H1 (cell line): ENCODE measurements around the gene CTNNA3. TPM values are rescaled to one million over a fixed set of nuclear protein-coding genes. Genes with fewer than 3 reads are reported as not detected.

Experiments
- CTCF ChIA-PET: fragments of 300-600 bp; sonication (Branson Sonifier 250); formaldehyde crosslinking; loops from one replicate; lab custom pipeline; 2021; ENCODE audit not compliant: partially characterized antibody; lab: Charles Lee
- POLR2A ChIA-PET: fragments of 300-600 bp; sonication (Branson Sonifier 250); formaldehyde crosslinking; loops from one replicate; lab custom pipeline; 2021; ENCODE audit warnings: inconsistent platforms; ENCODE audit not compliant: partially characterized antibody; lab: Charles Lee
- DNase-seq, 2 experiments: peaks; one replicate each; pipeline versions ENCODE4 v3.0.0 to v3.0.0-alpha.2; 2010 to 2022; ENCODE audit warnings: low spot score in 2 of 2, low read depth in 1 of 2, mixed read lengths in 1 of 2
- FAIRE-seq: peaks from 2 replicates; lab custom pipeline; 2011; peaks lifted over from hg19 to GRCh38; lab: Jason Lieb, UNC
- H2AFZ ChIP-seq: 2 replicates; pipeline ENCODE4 v1.8.1; 2012; ENCODE audit warnings: low read length, inconsistent platforms
- H2AK5ac ChIP-seq: 2 replicates; pipeline ENCODE4 v1.6.1; 2013; ENCODE audit warnings: low read depth, low read length
- H2BK120ac ChIP-seq: replicated peaks from 2 replicates; pipeline ENCODE3; 2013; ENCODE audit warnings: low read depth, low read length, inconsistent platforms
- H2BK12ac ChIP-seq: 2 replicates; pipeline ENCODE4 v1.6.1; 2013; ENCODE audit warnings: low read depth, low read length
- H2BK15ac ChIP-seq: 2 replicates; pipeline ENCODE4 v1.6.1; 2013; ENCODE audit warnings: low read length
- H2BK20ac ChIP-seq: 2 replicates; pipeline ENCODE4 v1.6.1; 2013; ENCODE audit warnings: low read length
- H2BK5ac ChIP-seq: 2 replicates; pipeline ENCODE4 v1.6.1; 2013; ENCODE audit warnings: low read depth, low read length
- H3K14ac ChIP-seq: 2 replicates; pipeline ENCODE4 v1.6.1; 2013; ENCODE audit warnings: inconsistent platforms; ENCODE audit not compliant: insufficient read length
- H3K18ac ChIP-seq: 2 replicates; pipeline ENCODE4 v1.6.1; 2013; ENCODE audit warnings: low read length; ENCODE audit errors: extremely low read depth
- H3K23ac ChIP-seq: 2 replicates; pipeline ENCODE4 v1.6.1; 2013; ENCODE audit warnings: inconsistent platforms; ENCODE audit not compliant: insufficient read length
- H3K23me2 ChIP-seq: 2 replicates; pipeline ENCODE4 v1.6.1; 2013; ENCODE audit warnings: low read depth, low read length
- H3K27ac ChIP-seq: 2 replicates; pipeline ENCODE4 v1.6.1; 2011; ENCODE audit warnings: low read depth, low read length, inconsistent platforms
- H3K27me3 ChIP-seq, 4 experiments: replicated peaks in 1 of 4; 1 replicate in 1 of 4; 2 replicates in 3 of 4; pipeline versions ENCODE4 v1.6.1 to v1.8.1; 2011 to 2013; ENCODE audit warnings: low read length in 3 of 4, mild to moderate bottlenecking in 3 of 4, inconsistent platforms in 2 of 4, mixed read lengths in 2 of 4, moderate library complexity in 1 of 4; ENCODE audit not compliant: control insufficient read depth in 3 of 4, insufficient read depth in 3 of 4; ENCODE audit errors: extremely low read depth in 1 of 4
- H3K36me3 ChIP-seq, 4 experiments: 2 replicates each; pipeline versions ENCODE4 v1.6.1 to v1.8.1; 2011 to 2013; ENCODE audit warnings: mild to moderate bottlenecking in 4 of 4, low read length in 3 of 4, moderate library complexity in 2 of 4, control low read depth in 1 of 4, inconsistent platforms in 1 of 4; ENCODE audit not compliant: insufficient read depth in 4 of 4, control insufficient read depth in 2 of 4
- H3K4ac ChIP-seq: replicated peaks from 2 replicates; pipeline ENCODE3; 2013; ENCODE audit warnings: low read length, low read depth, mixed read lengths, inconsistent platforms; ENCODE audit not compliant: insufficient read length
- H3K4me1 ChIP-seq, 4 experiments: replicated peaks in 1 of 4; 1 replicate in 1 of 4; 2 replicates in 3 of 4; pipeline versions ENCODE4 v1.6.1 to v1.8.1; 2011 to 2013; ENCODE audit warnings: low read length in 3 of 4, inconsistent platforms in 2 of 4, mixed read lengths in 1 of 4; ENCODE audit not compliant: insufficient read depth in 4 of 4, control insufficient read depth in 3 of 4
- H3K4me2 ChIP-seq, 2 experiments: 2 replicates each; pipeline versions ENCODE4 v1.6.1 to v1.8.1; 2011 to 2013; ENCODE audit warnings: low read depth in 2 of 2, low read length in 2 of 2, control low read depth in 1 of 2, inconsistent platforms in 1 of 2, mild to moderate bottlenecking in 1 of 2; ENCODE audit not compliant: insufficient read depth in 1 of 2
- H3K4me3 ChIP-seq, 4 experiments: fragments of 200-600, 300-600 bp in 1 of 4; sonication (generic), shearing (Covaris generic), sonication (Bioruptor Twin) in 1 of 4; 2 replicates each; pipeline versions ENCODE4 v1.5.1 to v1.8.1; 2011 to 2016; ENCODE audit warnings: low read length in 4 of 4, low read depth in 3 of 4, control low read depth in 2 of 4, inconsistent platforms in 2 of 4, mild to moderate bottlenecking in 2 of 4, mixed read lengths in 1 of 4, moderate library complexity in 1 of 4; ENCODE audit not compliant: insufficient read depth in 2 of 4; ENCODE audit errors: extremely low read depth in 1 of 4
- H3K56ac ChIP-seq: replicated peaks from 2 replicates; pipeline ENCODE3; 2013; ENCODE audit warnings: low read depth, mild to moderate bottlenecking, mixed read lengths, low read length, inconsistent platforms; ENCODE audit not compliant: insufficient read length
- H3K79me1 ChIP-seq: 2 replicates; pipeline ENCODE4 v1.6.1; 2013; ENCODE audit warnings: low read depth, low read length, control low read depth
- H3K79me2 ChIP-seq, 2 experiments: 2 replicates each; pipeline versions ENCODE4 v1.6.1 to v1.8.1; 2012 to 2013; ENCODE audit warnings: low read length in 2 of 2, mild to moderate bottlenecking in 2 of 2, inconsistent platforms in 1 of 2; ENCODE audit not compliant: insufficient read depth in 2 of 2, control insufficient read depth in 1 of 2
- H3K9ac ChIP-seq, 4 experiments: replicated peaks in 1 of 4; 1 replicate in 1 of 4; 2 replicates in 3 of 4; pipeline versions ENCODE4 v1.6.1 to v1.8.1; 2011 to 2013; ENCODE audit warnings: low read depth in 3 of 4, low read length in 3 of 4, control low read depth in 2 of 4, mild to moderate bottlenecking in 2 of 4, moderate library complexity in 2 of 4, inconsistent platforms in 1 of 4; ENCODE audit errors: extremely low read depth in 1 of 4
- H3K9me3 ChIP-seq, 2 experiments: 2 replicates each; pipeline versions ENCODE4 v1.6.1 to v1.8.1; 2012 to 2013; ENCODE audit warnings: mild to moderate bottlenecking in 2 of 2, moderate library complexity in 2 of 2, control low read depth in 1 of 2, inconsistent platforms in 1 of 2, low read depth in 1 of 2, low read length in 1 of 2, mixed read lengths in 1 of 2; ENCODE audit not compliant: insufficient read depth in 2 of 2
- H4K20me1 ChIP-seq, 2 experiments: replicated peaks in 1 of 2; 2 replicates each; pipeline versions ENCODE3 to v1.8.1; 2011 to 2013; ENCODE audit warnings: inconsistent platforms in 2 of 2, low read length in 2 of 2, mild to moderate bottlenecking in 1 of 2; ENCODE audit not compliant: insufficient read depth in 2 of 2, control insufficient read depth in 1 of 2
- H4K5ac ChIP-seq: 2 replicates; pipeline ENCODE4 v1.6.1; 2013; ENCODE audit warnings: low read length, low read depth, mixed read lengths, inconsistent platforms; ENCODE audit not compliant: insufficient read length
- H4K8ac ChIP-seq: 2 replicates; pipeline ENCODE4 v1.8.0; 2013; ENCODE audit warnings: mild to moderate bottlenecking, moderate library complexity, low read length, inconsistent platforms; ENCODE audit not compliant: insufficient read depth; ENCODE audit errors: extremely low read depth
- H4K91ac ChIP-seq: replicated peaks from 2 replicates; pipeline ENCODE3; 2013; ENCODE audit warnings: low read length, mixed read lengths, inconsistent platforms; ENCODE audit not compliant: insufficient read length
- BACH1 ChIP-seq: IDR thresholded peaks from 2 replicates; pipeline ENCODE4 v1.6.1; 2012; ENCODE audit warnings: low read length, improper control_type of control experiment
- GTF2F1 ChIP-seq: IDR thresholded peaks from 2 replicates; pipeline ENCODE4 v1.6.1; 2012; ENCODE audit warnings: low read depth, low read length, improper control_type of control experiment, borderline replicate concordance
- HDAC6 ChIP-seq: IDR thresholded peaks from one replicate; pipeline ENCODE4 v1.7.1; 2012; ENCODE audit warnings: low read depth, mild to moderate bottlenecking, inconsistent platforms, low read length, moderate library complexity
- JUN ChIP-seq: IDR thresholded peaks from 2 replicates; pipeline ENCODE4 v1.6.1; 2011; ENCODE audit warnings: low read depth, mild to moderate bottlenecking, improper control_type of control experiment, low read length
- MAFK ChIP-seq: IDR thresholded peaks from 2 replicates; pipeline ENCODE4 v1.6.1; 2012; ENCODE audit warnings: low read depth, mild to moderate bottlenecking, improper control_type of control experiment, low read length
- RFX5 ChIP-seq: IDR thresholded peaks from 2 replicates; pipeline ENCODE4 v1.6.1; 2011; ENCODE audit warnings: low read depth, low read length, improper control_type of control experiment, borderline replicate concordance
- polyA plus RNA-seq, 7 experiments: library from polyadenylated mRNA; depleted of rRNA in 3 of 7; stranded (reverse) in 5 of 7; unstranded in 2 of 7; fragments of >200 nt in 5 of 7; fragments of 200-250 nt in 2 of 7; gene quantifications; 1 replicate in 5 of 7; 2 replicates in 1 of 7; 4 replicates in 1 of 7; pipeline versions ENCODE4 v1.2.1 to v1.2.3, GENCODE V29; 2011 to 2013; ENCODE audit warnings: missing spikeins in 2 of 7, mixed read lengths in 2 of 7
- total RNA-seq: library from RNA; stranded (reverse); fragmentation: NEBNext Ultra II Directional; extraction: Animal tissue kit (Norgen Biotek cat#: 25700); gene quantifications from 2 replicates; pipeline ENCODE4 v1.2.1, GENCODE V29; 2021
- TF ChIP-seq, protein P1 (sequence below), 3 experiments: IDR thresholded peaks; 1 replicate in 2 of 3; 2 replicates in 1 of 3; pipeline versions ENCODE4 v1.5.1 to v1.6.1; 2011; ENCODE audit warnings: low read length in 3 of 3, mild to moderate bottlenecking in 3 of 3, inconsistent platforms in 2 of 3, low read depth in 1 of 3, moderate library complexity in 1 of 3; ENCODE audit not compliant: insufficient read depth in 1 of 3; ENCODE audit errors: control extremely low read depth in 1 of 3

CTNNA3 gene
- total and polyA plus RNA-seq, 2 of the 8 experiments (the other 6 are each of a cell fraction or from before 2014, with no cell fraction given), result 1.3 to 1.5 TPM

GRCh38 chr10:66025186-66025585 is 1670.8 kb downstream of the CTNNA3 start:
- Histone ChIP-seq H3K14ac (no peak overlapping the region), H2BK15ac (no peak overlapping the region), H2BK20ac (no peak overlapping the region), H3K36me3 (no peaks in the 10 kb centered on the region), H3K27ac (no peak overlapping the region), H4K5ac (no peak overlapping the region), H4K8ac (no peak overlapping the region), H3K4me2 (no peak overlapping the region), H3K4me3 (no peak overlapping the region), H4K91ac (no peak overlapping the region), H3K9ac (no peak overlapping the region), H3K27me3 (no peaks in the 10 kb centered on the region), H2BK5ac (no peak overlapping the region), H2BK120ac (no peak overlapping the region), H3K79me2 (no peaks in the 10 kb centered on the region), H2BK12ac (no peak overlapping the region), H3K9me3 (no peaks in the 10 kb centered on the region), H3K23ac (no peak overlapping the region), H3K79me1 (no peaks in the 10 kb centered on the region), H3K4ac (no peak overlapping the region), H3K56ac (no peak overlapping the region), H3K18ac (no peak overlapping the region), H3K4me1 (no peaks in the 10 kb centered on the region), H2AK5ac (no peak overlapping the region), H4K20me1 (no peaks in the 10 kb centered on the region), H2AFZ (no peak overlapping the region; the same call in 1 of the 2 replicates), H3K23me2 (no peaks in the 10 kb centered on the region; the same call in 1 of the 2 replicates)
- POLR2A ChIA-PET, result no interaction called here
- FAIRE-seq (no peak), DNase-seq (no peak)
- CTCF ChIA-PET, result interaction anchor here (0.5 kb wide), 1 partner anchor 733 kb away, joined by 3 read pairs; no protein-coding TSS in a partner anchor
- TF ChIP-seq BACH1 (no peak), JUN (no peak), MAFK (no peak), RFX5 (no peak), GTF2F1 (no peak), HDAC6 (no peak)
- TF ChIP-seq, protein P1, sequence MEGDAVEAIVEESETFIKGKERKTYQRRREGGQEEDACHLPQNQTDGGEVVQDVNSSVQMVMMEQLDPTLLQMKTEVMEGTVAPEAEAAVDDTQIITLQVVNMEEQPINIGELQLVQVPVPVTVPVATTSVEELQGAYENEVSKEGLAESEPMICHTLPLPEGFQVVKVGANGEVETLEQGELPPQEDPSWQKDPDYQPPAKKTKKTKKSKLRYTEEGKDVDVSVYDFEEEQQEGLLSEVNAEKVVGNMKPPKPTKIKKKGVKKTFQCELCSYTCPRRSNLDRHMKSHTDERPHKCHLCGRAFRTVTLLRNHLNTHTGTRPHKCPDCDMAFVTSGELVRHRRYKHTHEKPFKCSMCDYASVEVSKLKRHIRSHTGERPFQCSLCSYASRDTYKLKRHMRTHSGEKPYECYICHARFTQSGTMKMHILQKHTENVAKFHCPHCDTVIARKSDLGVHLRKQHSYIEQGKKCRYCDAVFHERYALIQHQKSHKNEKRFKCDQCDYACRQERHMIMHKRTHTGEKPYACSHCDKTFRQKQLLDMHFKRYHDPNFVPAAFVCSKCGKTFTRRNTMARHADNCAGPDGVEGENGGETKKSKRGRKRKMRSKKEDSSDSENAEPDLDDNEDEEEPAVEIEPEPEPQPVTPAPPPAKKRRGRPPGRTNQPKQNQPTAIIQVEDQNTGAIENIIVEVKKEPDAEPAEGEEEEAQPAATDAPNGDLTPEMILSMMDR (IDR thresholded peaks at IDR 0.05; ENCODE audit: control extremely low read depth in 1 of 3, insufficient read depth in 1 of 3, low read depth in 1 of 3, low read length in 3 of 3), result no peak
